ENCODE measurements around the gene PRR23E.

DNA sequence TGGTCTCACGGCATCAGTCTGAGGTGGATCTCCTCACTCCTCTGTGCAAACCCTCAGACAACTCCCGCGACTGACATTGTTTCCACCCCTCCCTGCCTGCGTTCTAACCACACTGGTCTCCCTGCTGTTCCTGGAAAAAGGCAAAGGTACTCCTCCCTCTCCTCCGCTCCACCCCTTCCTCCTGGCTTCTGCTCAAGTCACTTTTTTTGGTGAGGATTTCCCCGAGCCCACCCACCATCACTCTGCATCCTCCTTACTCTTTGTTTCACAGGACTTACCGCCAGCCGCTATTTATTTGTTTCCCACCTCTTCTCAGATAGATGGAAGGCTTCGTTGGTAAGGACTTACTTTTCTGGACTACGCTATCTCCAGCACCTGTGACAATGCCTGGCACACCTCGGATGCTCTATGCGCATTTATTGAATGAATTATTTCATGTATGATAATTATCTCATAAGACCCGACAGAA, 25.6 kb downstream of the PRR23E start:
- TF ChIP-seq EP300 (IDR thresholded peaks at IDR 0.05; ENCODE audit: borderline replicate concordance): no peak
- TF ChIP-seq EGR1 (IDR thresholded peaks at IDR 0.05): no peak
- TF ChIP-seq CEBPB (IDR thresholded peaks at IDR 0.05): no peak
- no peak for TF ChIP-seq FOXM1 (IDR thresholded peaks at IDR 0.05; ENCODE audit: borderline replicate concordance, low read depth)
- TF ChIP-seq, protein P1, sequence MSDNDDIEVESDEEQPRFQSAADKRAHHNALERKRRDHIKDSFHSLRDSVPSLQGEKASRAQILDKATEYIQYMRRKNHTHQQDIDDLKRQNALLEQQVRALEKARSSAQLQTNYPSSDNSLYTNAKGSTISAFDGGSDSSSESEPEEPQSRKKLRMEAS (IDR thresholded peaks at IDR 0.05): no peak
- no peak for TF ChIP-seq CREB1 (IDR thresholded peaks at IDR 0.05; ENCODE audit: low read depth)
- no peak for TF ChIP-seq RAD21 (IDR thresholded peaks at IDR 0.05; ENCODE audit: low read depth)
- TF ChIP-seq NFIC (IDR thresholded peaks at IDR 0.05): no peak
